HepG2 (cell line): Measurements from ENCODE around the gene ANKRD11. TPM values are rescaled to one million over a fixed set of nuclear protein-coding genes. Genes with fewer than 3 reads are reported as not detected.

Source experiments
- ASH2L ChIP-seq: fragments of 300-600, 200-600 bp; sonication (generic); IDR thresholded peaks from 2 replicates; pipeline ENCODE4 v1.7.0; 2017; ENCODE audit warnings: low read depth, mild to moderate bottlenecking, moderate library complexity, mixed read lengths, low read length; ENCODE audit not compliant: insufficient read length
- ATM ChIP-seq: fragments of 450-650 bp; IDR thresholded peaks from 2 replicates; pipeline ENCODE4 v1.7.1; 2017; ENCODE audit warnings: mild to moderate bottlenecking, borderline replicate concordance
- HES4 ChIP-seq: sonication (generic); formaldehyde crosslinking; IDR thresholded peaks from 2 replicates; pipeline ENCODE4 v1.9.0; 2021; ENCODE audit warnings: mild to moderate bottlenecking, missing genetic modification reagents, borderline replicate concordance
- IRF9 ChIP-seq: sonication (generic); formaldehyde crosslinking; IDR thresholded peaks from 2 replicates; pipeline ENCODE4 v1.8.0; 2022; ENCODE audit warnings: missing genetic modification reagents, mild to moderate bottlenecking, borderline replicate concordance
- MAX ChIP-seq: IDR thresholded peaks from 2 replicates; pipeline ENCODE4 v1.6.1; 2012; ENCODE audit warnings: inconsistent platforms
- MBNL3 ChIP-seq: fragments of 250-450 bp; sonication (Bioruptor Pico); conservative IDR thresholded peaks from 2 replicates; pipeline ENCODE4 v1.8.0; 2022; ENCODE audit warnings: mild to moderate bottlenecking, inconsistent platforms
- MIER3 ChIP-seq: IDR thresholded peaks from 2 replicates; pipeline ENCODE4 v1.6.1; 2016; ENCODE audit warnings: missing compliant biosample characterization, borderline replicate concordance
- SALL1 ChIP-seq: sonication (generic); formaldehyde crosslinking; IDR thresholded peaks from 2 replicates; pipeline ENCODE4 v1.8.0; 2022; ENCODE audit warnings: mild to moderate bottlenecking, missing genetic modification reagents
- SKIL ChIP-seq: sonication (generic); formaldehyde crosslinking; IDR thresholded peaks from 2 replicates; pipeline ENCODE4 v1.8.0; 2022; ENCODE audit warnings: missing genetic modification reagents, mild to moderate bottlenecking, moderate library complexity, borderline replicate concordance
- SMARCE1 ChIP-seq: fragments of 450-650 bp; IDR thresholded peaks from 2 replicates; pipeline ENCODE4 v1.6.1; 2017; ENCODE audit warnings: borderline replicate concordance
- TOPORS ChIP-seq: sonication (generic); formaldehyde crosslinking; IDR thresholded peaks from 2 replicates; pipeline ENCODE4 v1.8.0; 2023; ENCODE audit warnings: mild to moderate bottlenecking, missing genetic modification reagents
- TRAFD1 ChIP-seq: sonication (generic); formaldehyde crosslinking; IDR thresholded peaks from 2 replicates; pipeline ENCODE4 v1.5.1; 2020; ENCODE audit warnings: missing genetic modification reagents, mild to moderate bottlenecking, borderline replicate concordance
- ZMYM4 ChIP-seq: sonication (generic); formaldehyde crosslinking; IDR thresholded peaks from 2 replicates; pipeline ENCODE4 v1.8.1; 2023; ENCODE audit warnings: mild to moderate bottlenecking, missing genetic modification reagents
- ZNF256 ChIP-seq: sonication (generic); formaldehyde crosslinking; conservative IDR thresholded peaks from 2 replicates; pipeline ENCODE4 v1.4.0; 2020; ENCODE audit warnings: missing genetic modification reagents
- ZNF574 ChIP-seq: sonication (generic); formaldehyde crosslinking; IDR thresholded peaks from 2 replicates; pipeline ENCODE4 v1.4.0; 2020; ENCODE audit warnings: missing genetic modification reagents
- ZNF614 ChIP-seq: IDR thresholded peaks from 2 replicates; pipeline ENCODE4 v1.6.1; 2018; ENCODE audit warnings: missing biosample characterization, missing genetic modification reagents, inconsistent platforms, borderline replicate concordance
- ZNF619 ChIP-seq: sonication (generic); formaldehyde crosslinking; IDR thresholded peaks from 2 replicates; pipeline ENCODE4 v1.4.0; 2020; ENCODE audit warnings: mild to moderate bottlenecking, missing genetic modification reagents
- polyA plus RNA-seq, 8 experiments: library from polyadenylated mRNA; depleted of rRNA in 3 of 8; stranded (reverse) in 7 of 8; unstranded in 1 of 8; fragments of >200 nt; fragmentation: Illumina TruSeq in 4 of 8; extraction: Trizol in 4 of 8; gene quantifications; 2 replicates each; pipeline versions ENCODE4 v1.2.1 to v1.2.3, GENCODE V29; 2011 to 2016; ENCODE audit warnings: low read depth in 4 of 8, missing spikeins in 1 of 8, mixed read lengths in 1 of 8; ENCODE audit not compliant: insufficient read depth in 1 of 8
- total RNA-seq, 5 experiments: library from RNA; depleted of rRNA; stranded (reverse); fragments of >200 nt; fragmentation: Illumina TruSeq; extraction: Trizol; gene quantifications; 2 replicates each; pipeline ENCODE4 v1.2.3, GENCODE V29; 2016; ENCODE audit warnings: low read depth in 1 of 5

Gene ANKRD11
- total and polyA plus RNA-seq, 2 of the 13 experiments (the other 11 are each of a cell fraction or from before 2014, with no cell fraction given) = 21.4 to 38.4 TPM

GRCh38 chr16:89246383-89246902, 243.9 kb downstream of the ANKRD11 start (continued):
- TF ChIP-seq ZNF574 = no peak
- peak; percentile 25; the same call in 1 of the 2 replicates for TF ChIP-seq ZMYM4 (CRISPR knock-in tag)
- TF ChIP-seq SMARCE1 = no peak
- TF ChIP-seq ZNF619 (CRISPR knock-in tag) = 0 out of 2 replicates have a peak, but pooled peaks have one; percentile 6
- TF ChIP-seq HES4 (CRISPR knock-in tag) = no peak
- TF ChIP-seq SKIL (CRISPR knock-in tag) = no peak
- 0 out of 2 replicates have a peak, but pooled peaks have one; percentile 21 for TF ChIP-seq ZNF256 (CRISPR knock-in tag)
- no peak for TF ChIP-seq ZNF614
- 0 out of 2 replicates have a peak, but pooled peaks have one; percentile 27 for TF ChIP-seq MIER3 (CRISPR knock-in tag)
- TF ChIP-seq TRAFD1 (CRISPR knock-in tag) = no peak
- TF ChIP-seq TOPORS (CRISPR knock-in tag) = no peak
- peak; percentile 87 for TF ChIP-seq MAX
- no peak for TF ChIP-seq MBNL3
- TF ChIP-seq ASH2L = no peak
- no peak for TF ChIP-seq IRF9 (CRISPR knock-in tag)
- TF ChIP-seq SALL1 = peak; percentile 46
- no peak for TF ChIP-seq ATM
